ENCODE results near the gene ELMO1.

ELMO1 gene

DNA sequence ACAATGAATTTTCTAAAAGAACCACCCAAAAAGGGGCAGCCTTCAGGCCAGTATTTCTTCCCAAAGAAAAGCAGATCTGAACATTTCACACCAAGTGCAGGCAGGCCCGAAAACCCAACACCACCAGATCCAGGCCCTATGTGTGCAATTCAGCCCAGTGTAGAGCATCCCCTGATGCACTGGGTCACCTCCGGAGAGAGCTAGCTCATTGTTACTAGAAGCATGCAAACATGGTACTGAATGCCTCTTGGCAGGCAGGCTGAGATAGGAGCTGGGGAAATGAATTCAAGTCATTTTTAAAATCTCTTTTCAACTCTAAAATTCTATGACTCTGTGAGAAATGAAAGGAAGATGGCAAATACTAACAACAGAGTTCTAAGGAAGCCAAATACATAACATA lies 174.8 kb downstream of the ELMO1 start:
- no peak overlapping the region for H3K4me3 ChIP-seq (ENCODE audit: low read depth, low read length)
- DNase-seq (ENCODE audit: low read depth): no peak
- no peak for TF ChIP-seq MAX (IDR thresholded peaks at IDR 0.05; ENCODE audit: low read depth, low read length)
- TF ChIP-seq POLR2A (IDR thresholded peaks at IDR 0.05; ENCODE audit: extremely low read depth, insufficient read length): no peak
- no peak for TF ChIP-seq CTCF (IDR thresholded peaks at IDR 0.05; ENCODE audit: low read depth, low read length)
- TF ChIP-seq MYC (IDR thresholded peaks at IDR 0.05; ENCODE audit: low read depth, low read length): no peak

DNA sequence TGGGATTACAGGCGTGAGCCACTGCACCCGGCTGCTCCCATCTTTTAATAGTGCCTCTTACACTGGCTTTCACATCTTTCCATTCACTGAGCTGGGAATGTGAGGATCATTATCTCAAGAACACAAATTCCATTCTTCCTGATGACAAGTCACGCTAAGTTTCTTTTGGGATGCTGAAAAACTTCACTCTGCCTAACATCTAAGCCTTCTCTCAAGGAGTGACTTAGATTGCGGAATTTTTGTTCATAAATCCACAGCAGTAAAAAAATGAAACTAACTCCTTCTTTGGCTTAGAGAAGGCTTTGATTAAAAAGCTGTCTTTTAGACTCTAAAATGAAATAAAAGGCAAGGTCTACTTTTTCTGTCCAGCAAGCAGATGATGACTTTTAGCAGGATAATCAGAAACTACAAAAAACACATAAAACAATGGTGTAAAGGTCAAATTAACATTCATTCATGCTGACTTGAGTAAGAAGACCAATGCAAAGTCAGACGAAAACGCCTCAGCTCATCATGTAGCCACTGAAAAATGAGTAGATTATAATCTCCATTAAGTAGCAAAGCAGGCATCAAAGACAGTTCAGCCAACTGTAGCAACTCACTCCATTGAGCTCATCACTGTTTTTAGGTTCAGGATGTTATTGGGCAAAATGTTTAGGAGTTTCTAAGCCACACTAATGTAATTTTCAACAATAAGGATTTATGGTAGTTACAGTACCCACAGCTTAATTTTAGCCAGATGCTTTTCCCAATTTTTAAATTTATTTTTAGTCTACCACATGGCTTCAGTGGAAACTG lies 178.8 kb downstream of the ELMO1 start:
- H3K4me3 ChIP-seq (ENCODE audit: low read depth, low read length): no peak overlapping the region
- DNase-seq (ENCODE audit: low read depth): no peak
- TF ChIP-seq MAX (IDR thresholded peaks at IDR 0.05; ENCODE audit: low read depth, low read length): no peak
- TF ChIP-seq MYC (IDR thresholded peaks at IDR 0.05; ENCODE audit: low read depth, low read length): no peak
- TF ChIP-seq CTCF (IDR thresholded peaks at IDR 0.05; ENCODE audit: low read depth, low read length): no peak
- TF ChIP-seq POLR2A (IDR thresholded peaks at IDR 0.05; ENCODE audit: extremely low read depth, insufficient read length): no peak

- TF ChIP-seq MAX (IDR thresholded peaks at IDR 0.05; ENCODE audit: low read depth, low read length): no peak
- DNase-seq (ENCODE audit: low read depth): no peak
- H3K4me3 ChIP-seq (ENCODE audit: low read depth, low read length): no peak overlapping the region
These were observed 181.4 kb downstream of the ELMO1 start for GRCh38 chr7:37267251-37267650.

GRCh38 chr7:37265876-37266275 lies 182.8 kb downstream of the ELMO1 start:
- H3K4me3 ChIP-seq (ENCODE audit: low read depth, low read length): no peak overlapping the region
- DNase-seq (ENCODE audit: low read depth): no peak
- TF ChIP-seq MYC (IDR thresholded peaks at IDR 0.05; ENCODE audit: low read depth, low read length): no peak
- no peak for TF ChIP-seq MAX (IDR thresholded peaks at IDR 0.05; ENCODE audit: low read depth, low read length)
- no peak for TF ChIP-seq POLR2A (IDR thresholded peaks at IDR 0.05; ENCODE audit: extremely low read depth, insufficient read length)
- no peak for TF ChIP-seq CTCF (IDR thresholded peaks at IDR 0.05; ENCODE audit: low read depth, low read length)

DNA sequence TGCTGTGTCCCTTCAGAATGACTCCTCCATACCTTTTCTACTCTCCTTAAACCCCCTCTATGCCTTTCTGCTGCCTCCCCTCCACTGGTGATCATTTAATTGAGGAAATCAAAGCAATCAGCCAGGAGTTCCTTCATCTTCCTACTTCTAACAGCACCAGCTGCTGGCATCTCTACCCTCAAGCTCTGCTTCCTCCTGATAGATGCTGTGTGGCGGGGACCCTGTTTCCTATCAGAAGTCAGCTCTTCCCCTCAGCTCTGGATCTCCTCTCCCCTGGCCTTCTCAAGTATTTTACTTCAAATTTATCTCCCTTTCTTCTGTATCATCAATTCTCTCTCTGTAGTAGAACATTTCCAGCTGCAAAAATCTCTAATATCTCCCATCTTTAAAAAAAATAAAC lies 183.7 kb downstream of the ELMO1 start:
- TF ChIP-seq MAX (IDR thresholded peaks at IDR 0.05; ENCODE audit: low read depth, low read length) (no peak), MYC (IDR thresholded peaks at IDR 0.05; ENCODE audit: low read depth, low read length) (no peak), CTCF (IDR thresholded peaks at IDR 0.05; ENCODE audit: low read depth, low read length) (no peak), POLR2A (IDR thresholded peaks at IDR 0.05; ENCODE audit: extremely low read depth, insufficient read length) (no peak)
- no peak for DNase-seq (ENCODE audit: low read depth)

DNA sequence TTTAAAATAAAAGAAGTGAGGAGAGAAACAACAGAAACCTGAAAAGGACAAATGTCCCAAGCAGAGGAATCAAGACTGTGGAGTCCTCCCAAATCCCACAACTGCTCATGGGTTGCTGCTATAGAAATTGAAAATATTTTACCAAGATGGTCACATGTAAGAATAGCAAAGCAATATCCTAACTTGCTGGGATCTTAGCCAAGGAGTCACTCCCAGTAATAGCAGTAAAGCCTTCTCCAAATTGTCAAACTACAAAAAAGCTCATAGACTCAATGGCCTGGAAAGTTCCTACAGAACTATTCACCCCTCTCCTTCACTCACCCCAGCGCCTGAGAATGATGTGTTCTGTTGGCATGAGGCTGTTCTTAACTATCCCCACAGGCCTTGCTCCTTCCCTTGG lies 186.5 kb downstream of the ELMO1 start:
- no peak overlapping the region for H3K4me3 ChIP-seq (ENCODE audit: low read depth, low read length)
- DNase-seq (ENCODE audit: low read depth): no peak
- TF ChIP-seq POLR2A (IDR thresholded peaks at IDR 0.05; ENCODE audit: extremely low read depth, insufficient read length) (no peak), MYC (IDR thresholded peaks at IDR 0.05; ENCODE audit: low read depth, low read length) (no peak), CTCF (IDR thresholded peaks at IDR 0.05; ENCODE audit: low read depth, low read length) (no peak), MAX (IDR thresholded peaks at IDR 0.05; ENCODE audit: low read depth, low read length) (no peak)

More for the DNA sequence above, 183.7 kb downstream of the ELMO1 start:
- no peak overlapping the region for H3K4me3 ChIP-seq (ENCODE audit: low read depth, low read length)

Data from NB4 (cell line).